ENCODE results near the gene RETREG3.
"Not testable (repeated sequence)": the region's sequence is repeated elsewhere in the genome, so short reads cannot be mapped to it uniquely, and the experiment has no call there.

RETREG3 gene

GRCh38 chr17:42548993-42549755, 60.0 kb downstream of the RETREG3 start:
- no peak for DNase-seq

- peak; percentile 91 for DNase-seq
Observed at GRCh38 chr17:42548070-42548837, 60.9 kb downstream of the RETREG3 start.

- DNase-seq, result no peak
Observed at GRCh38 chr17:42547698-42548069, 61.5 kb downstream of the RETREG3 start.

GRCh38 chr17:42547001-42547461, 62.1 kb downstream of the RETREG3 start:
- DNase-seq, result no peak

GRCh38 chr17:42545755-42546505, 63.2 kb downstream of the RETREG3 start:
- DNase-seq, result not testable (repeated sequence)

GRCh38 chr17:42544874-42545283, 64.3 kb downstream of the RETREG3 start:
- no peak for DNase-seq

GRCh38 chr17:42543190-42544079, 65.7 kb downstream of the RETREG3 start:
- no peak for DNase-seq

GRCh38 chr17:42541041-42541833, 67.9 kb downstream of the RETREG3 start:
- no peak for DNase-seq

- DNase-seq, result not testable (repeated sequence)
Observed at GRCh38 chr17:42540558-42540957, 68.6 kb downstream of the RETREG3 start.

GRCh38 chr17:42538482-42538881, 70.7 kb downstream of the RETREG3 start:
- DNase-seq, result no peak

- no peak for DNase-seq
Observed at GRCh38 chr17:42537826-42538451, 71.2 kb downstream of the RETREG3 start.

- no peak for DNase-seq
Observed at GRCh38 chr17:42537156-42537805, 71.9 kb downstream of the RETREG3 start.

GRCh38 chr17:42536372-42537155, 72.6 kb downstream of the RETREG3 start:
- DNase-seq, result peak; percentile 71

- DNase-seq, result peak; percentile 97
Observed at GRCh38 chr17:42536048-42536371, 73.2 kb downstream of the RETREG3 start, which contains the start of gene NAGLU. NAGLU (plus strand) TSS chr17:42536241; CDS start chr17:42536273, 32 bp downstream.

GRCh38 chr17:42535155-42536047, 73.8 kb downstream of the RETREG3 start:
- DNase-seq, result no peak

- DNase-seq, result peak; percentile 40
Observed at GRCh38 chr17:42531455-42532354, 77.5 kb downstream of the RETREG3 start.

- DNase-seq, result no peak
Observed at GRCh38 chr17:42530952-42531454, 78.2 kb downstream of the RETREG3 start.
